ENCODE measurements around the gene PLPP1. TPM values are rescaled to one million over a fixed set of nuclear protein-coding genes. Genes with fewer than 3 reads are reported as not detected.
A peak's percentile ranks its signal among the peaks of the same experiment; 100 is the strongest.

PLPP1 gene
- total RNA-seq, 2 donors from 2014 or later, result 29.0 to 100 TPM

DNA sequence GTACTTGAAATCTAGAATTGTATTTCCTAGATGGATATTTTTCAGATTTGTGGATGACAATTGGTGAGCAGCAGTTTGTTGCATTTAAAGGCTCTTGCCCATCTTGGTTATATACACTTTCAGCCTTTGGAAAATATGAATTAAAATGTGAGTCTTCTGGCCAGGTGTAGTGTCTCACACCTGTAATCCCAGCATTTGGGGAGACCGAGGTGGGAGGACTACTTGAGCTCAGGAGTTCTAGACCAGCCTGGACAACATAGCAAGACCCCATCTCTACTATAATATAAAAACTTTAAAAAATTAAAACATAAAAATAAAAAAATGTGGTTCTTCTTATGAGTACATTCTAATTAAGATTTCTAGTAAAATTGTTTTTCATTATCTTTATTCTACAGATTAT, 125.0 kb downstream of the PLPP1 start:
- Histone ChIP-seq H3K27ac (ENCODE audit: low read depth, low read length) (no peak overlapping the region), H3K4me1 (ENCODE audit: control insufficient read depth, insufficient read depth, low read length) (peaks cover 5% of the 10 kb centered on the region), H3K4me3 (ENCODE audit: low read length) (no peak overlapping the region), H3K36me3 (ENCODE audit: control insufficient read depth, insufficient read depth, low read length) (peaks cover 70% of the 10 kb centered on the region), H3K9ac (ENCODE audit: extremely low read depth, low read length, poor library complexity, severe bottlenecking) (no peak overlapping the region), H3K27me3 (ENCODE audit: control insufficient read depth, insufficient read depth, low read length, poor library complexity, severe bottlenecking) (no peaks in the 10 kb centered on the region), H3K9me3 (ENCODE audit: control insufficient read depth, low read length) (no peaks in the 10 kb centered on the region)
- Mint-ChIP-seq H3K27me3 (ENCODE audit: insufficient read depth) (no peaks in the 10 kb centered on the region), H3K36me3 (ENCODE audit: low read depth) (peaks cover 53% of the 10 kb centered on the region), H3K9me3 (no peaks in the 10 kb centered on the region), H3K27ac (no peak overlapping the region), H3K4me1 (peaks cover 9% of the 10 kb centered on the region), H3K4me3 (no peak overlapping the region)
- no peak for DNase-seq
- 86% methylated on average over 1 of the region's 1 CpG; no CpG with 5 or more reads in 1 of the 2 experiments for WGBS, 2 experiments (ENCODE audit: insufficient coverage in 1 of 2, insufficient read length in 1 of 2)
- TF ChIP-seq, protein P1, sequence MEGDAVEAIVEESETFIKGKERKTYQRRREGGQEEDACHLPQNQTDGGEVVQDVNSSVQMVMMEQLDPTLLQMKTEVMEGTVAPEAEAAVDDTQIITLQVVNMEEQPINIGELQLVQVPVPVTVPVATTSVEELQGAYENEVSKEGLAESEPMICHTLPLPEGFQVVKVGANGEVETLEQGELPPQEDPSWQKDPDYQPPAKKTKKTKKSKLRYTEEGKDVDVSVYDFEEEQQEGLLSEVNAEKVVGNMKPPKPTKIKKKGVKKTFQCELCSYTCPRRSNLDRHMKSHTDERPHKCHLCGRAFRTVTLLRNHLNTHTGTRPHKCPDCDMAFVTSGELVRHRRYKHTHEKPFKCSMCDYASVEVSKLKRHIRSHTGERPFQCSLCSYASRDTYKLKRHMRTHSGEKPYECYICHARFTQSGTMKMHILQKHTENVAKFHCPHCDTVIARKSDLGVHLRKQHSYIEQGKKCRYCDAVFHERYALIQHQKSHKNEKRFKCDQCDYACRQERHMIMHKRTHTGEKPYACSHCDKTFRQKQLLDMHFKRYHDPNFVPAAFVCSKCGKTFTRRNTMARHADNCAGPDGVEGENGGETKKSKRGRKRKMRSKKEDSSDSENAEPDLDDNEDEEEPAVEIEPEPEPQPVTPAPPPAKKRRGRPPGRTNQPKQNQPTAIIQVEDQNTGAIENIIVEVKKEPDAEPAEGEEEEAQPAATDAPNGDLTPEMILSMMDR (conservative IDR thresholded peaks at IDR 0.05), result no peak

DNA sequence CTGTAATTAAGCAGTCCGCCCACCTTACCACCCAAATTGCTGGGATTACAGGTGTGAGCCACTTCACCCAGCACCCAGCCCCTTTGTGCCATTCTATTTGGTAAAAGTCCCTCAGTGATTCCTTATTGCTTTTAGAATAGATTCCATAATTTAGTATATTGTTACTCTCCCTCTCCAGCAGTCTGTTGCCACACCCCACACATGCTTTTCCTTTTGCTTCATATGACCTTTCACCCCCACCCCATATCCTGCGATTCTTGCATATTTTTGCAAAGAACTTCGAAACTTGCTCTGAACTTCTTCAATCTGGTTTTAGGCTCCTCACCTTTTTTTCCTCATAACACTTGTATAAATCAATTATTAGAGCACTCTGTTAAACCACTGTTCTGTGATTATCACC, 126.8 kb downstream of the PLPP1 start:
- no peak overlapping the region for H3K4me3 ChIP-seq (ENCODE audit: low read length)
- H3K4me1 ChIP-seq (ENCODE audit: control insufficient read depth, insufficient read depth, low read length), result peaks cover 5% of the 10 kb centered on the region
- H3K27ac ChIP-seq (ENCODE audit: low read depth, low read length), result no peak overlapping the region
- no peaks in the 10 kb centered on the region for H3K9me3 Mint-ChIP-seq
- H3K36me3 ChIP-seq (ENCODE audit: control insufficient read depth, insufficient read depth, low read length), result peaks cover 71% of the 10 kb centered on the region
- H3K9ac ChIP-seq (ENCODE audit: extremely low read depth, low read length, poor library complexity, severe bottlenecking), result no peak overlapping the region
- 88 to 93% methylated on average over 2 to 3 of the region's 3 CpGs for WGBS, 2 experiments (ENCODE audit: insufficient coverage in 1 of 2, insufficient read length in 1 of 2)
- no peak overlapping the region for H3K4me3 Mint-ChIP-seq
- no peaks in the 10 kb centered on the region for H3K27me3 ChIP-seq (ENCODE audit: control insufficient read depth, insufficient read depth, low read length, poor library complexity, severe bottlenecking)
- no peaks in the 10 kb centered on the region for H3K27me3 Mint-ChIP-seq (ENCODE audit: insufficient read depth)
- DNase-seq, result no peak
- no peaks in the 10 kb centered on the region for H3K9me3 ChIP-seq (ENCODE audit: control insufficient read depth, low read length)
- peaks cover 53% of the 10 kb centered on the region for H3K36me3 Mint-ChIP-seq (ENCODE audit: low read depth)
- TF ChIP-seq, protein P1 (conservative IDR thresholded peaks at IDR 0.05), result no peak
- H3K27ac Mint-ChIP-seq, result no peak overlapping the region
- H3K4me1 Mint-ChIP-seq, result peaks cover 9% of the 10 kb centered on the region

DNA sequence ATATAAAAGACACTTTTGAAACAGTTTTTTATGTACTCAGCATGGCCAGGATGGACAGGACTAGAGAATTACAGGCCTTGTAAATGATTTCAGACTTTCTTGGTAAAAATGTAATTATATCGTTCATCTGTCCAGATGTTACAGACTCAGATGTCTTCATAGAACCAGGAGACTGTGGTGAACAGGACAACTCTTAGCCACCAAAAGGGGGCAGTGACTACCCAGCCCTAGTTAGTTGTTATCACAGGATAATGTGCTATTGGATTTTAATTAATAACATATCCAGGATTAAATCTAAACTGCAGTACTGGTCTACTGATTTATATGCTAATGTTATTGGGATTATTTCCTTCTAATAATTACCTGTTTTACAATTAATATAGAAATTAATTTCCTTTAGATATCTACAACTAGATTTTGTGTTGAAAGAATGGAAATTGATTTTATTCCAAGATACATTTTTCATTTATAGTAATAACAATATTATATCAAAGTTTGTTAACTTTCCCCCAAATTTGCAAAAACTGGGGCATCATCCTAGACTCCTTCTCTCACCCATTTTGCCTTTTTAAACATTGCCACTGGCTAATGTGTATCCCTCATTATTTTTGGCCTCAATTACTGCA, 127.6 kb downstream of the PLPP1 start:
- H3K9me3 Mint-ChIP-seq, result no peaks in the 10 kb centered on the region
- H3K4me1 Mint-ChIP-seq, result peaks cover 9% of the 10 kb centered on the region
- H3K27me3 Mint-ChIP-seq (ENCODE audit: insufficient read depth), result no peaks in the 10 kb centered on the region
- peaks cover 5% of the 10 kb centered on the region for H3K4me1 ChIP-seq (ENCODE audit: control insufficient read depth, insufficient read depth, low read length)
- H3K27ac ChIP-seq (ENCODE audit: low read depth, low read length), result no peak overlapping the region
- WGBS, 2 experiments (ENCODE audit: insufficient coverage in 1 of 2, insufficient read length in 1 of 2), result 90 to 100% methylated on average over 1 of the region's 1 CpG
- no peak overlapping the region for H3K9ac ChIP-seq (ENCODE audit: extremely low read depth, low read length, poor library complexity, severe bottlenecking)
- peaks cover 73% of the 10 kb centered on the region for H3K36me3 ChIP-seq (ENCODE audit: control insufficient read depth, insufficient read depth, low read length)
- no peak overlapping the region for H3K4me3 Mint-ChIP-seq
- H3K27me3 ChIP-seq (ENCODE audit: control insufficient read depth, insufficient read depth, low read length, poor library complexity, severe bottlenecking), result no peaks in the 10 kb centered on the region
- H3K9me3 ChIP-seq (ENCODE audit: control insufficient read depth, low read length), result no peaks in the 10 kb centered on the region
- H3K36me3 Mint-ChIP-seq (ENCODE audit: low read depth), result peaks cover 51% of the 10 kb centered on the region
- H3K4me3 ChIP-seq (ENCODE audit: low read length), result no peak overlapping the region
- TF ChIP-seq, protein P1 (conservative IDR thresholded peaks at IDR 0.05), result peak; percentile 84
- H3K27ac Mint-ChIP-seq, result peak overlapping the region; percentile 26
- no peak for DNase-seq
